ENCODE results near the gene RFFL.

The RFFL gene

GRCh38 chr17:34987232-34987631, 76.3 kb downstream of the RFFL start:
- no peak for TF ChIP-seq CTCF (IDR thresholded peaks at IDR 0.05; ENCODE audit: control extremely low read depth, extremely low read depth, low read depth, missing control alignments)
- DNase-seq (ENCODE audit: extremely low spot score): no peak
- ChIA-PET POLR2A (no interaction called here), CTCF (interaction anchor here (3.6 kb wide), 1 partner anchor 11 kb away, joined by 15 read pairs; no protein-coding TSS in a partner anchor)

GRCh38 chr17:34981538-34982241, 81.8 kb downstream of the RFFL start:
- no peak for TF ChIP-seq CTCF (IDR thresholded peaks at IDR 0.05; ENCODE audit: control extremely low read depth, extremely low read depth, low read depth, missing control alignments)
- no peak for DNase-seq (ENCODE audit: extremely low spot score)
- ChIA-PET POLR2A (interaction anchor here (1.0 to 1.6 kb wide), 2 partner anchors 9 to 15 kb away, joined by 4 to 6 read pairs; no protein-coding TSS in a partner anchor), CTCF (interaction anchor here (0.8 to 7.4 kb wide), 11 partner anchors 9 to 439 kb away, joined by 3 to 45 read pairs (median 4); no protein-coding TSS in a partner anchor)

GRCh38 chr17:34980681-34981537, 82.6 kb downstream of the RFFL start:
- ChIA-PET CTCF (interaction anchor here (1.2 to 7.4 kb wide), 10 partner anchors 10 to 438 kb away, joined by 3 to 45 read pairs (median 4); no protein-coding TSS in a partner anchor), POLR2A (interaction anchor here (0.9 to 1.6 kb wide), 3 partner anchors 10 to 16 kb away, joined by 3 to 6 read pairs (median 4); no protein-coding TSS in a partner anchor)
- peak; percentile 69 for TF ChIP-seq CTCF (IDR thresholded peaks at IDR 0.05; ENCODE audit: control extremely low read depth, extremely low read depth, low read depth, missing control alignments)
- DNase-seq (ENCODE audit: extremely low spot score): peak; percentile 93

GRCh38 chr17:34980353-34980680, 83.2 kb downstream of the RFFL start, which contains the start of gene LIG3:
LIG3 (plus strand) TSS chr17:34980512; CDS start chr17:34983006, 2,494 bp downstream.
- peak; percentile 96 for DNase-seq (ENCODE audit: extremely low spot score)
- CTCF ChIA-PET: interaction anchor here (1.2 to 7.4 kb wide), 4 partner anchors 10 to 18 kb away, joined by 3 to 45 read pairs (median 15); no protein-coding TSS in a partner anchor
- POLR2A ChIA-PET: interaction anchor here (0.9 to 1.6 kb wide), 2 partner anchors 11 to 15 kb away, joined by 3 to 6 read pairs; no protein-coding TSS in a partner anchor
- TF ChIP-seq CTCF (IDR thresholded peaks at IDR 0.05; ENCODE audit: control extremely low read depth, extremely low read depth, low read depth, missing control alignments): no peak

GRCh38 chr17:34979650-34980352, 83.7 kb downstream of the RFFL start:
- no peak for DNase-seq (ENCODE audit: extremely low spot score)
- ChIA-PET POLR2A (interaction anchor here (0.9 to 1.6 kb wide), 2 partner anchors 11 to 15 kb away, joined by 3 to 6 read pairs; no protein-coding TSS in a partner anchor), CTCF (interaction anchor here (1.0 to 7.4 kb wide), 3 partner anchors 13 to 24 kb away, joined by 3 to 45 read pairs (median 14); no protein-coding TSS in a partner anchor)
- TF ChIP-seq CTCF (IDR thresholded peaks at IDR 0.05; ENCODE audit: control extremely low read depth, extremely low read depth, low read depth, missing control alignments): no peak
